Measurements from ENCODE around the gene OR2C3. TPM values are rescaled to one million over a fixed set of nuclear protein-coding genes. Genes with fewer than 3 reads are reported as not detected.

The OR2C3 gene
- total RNA-seq (under 1 TPM in 1 of 2 donors, not detected in 1; 0.03 TPM), polyA plus RNA-seq (under 1 TPM in 1 of 2 donors, not detected in 1; under 0.01 TPM)
- long read RNA-seq, donor 1, result 0 reads
- long read RNA-seq, donor 2, result 0 reads
- long read RNA-seq, donor 3, result 0 reads
- long read RNA-seq, donor 4, result 0 reads
- long read RNA-seq, donor 5, result 0 reads

GRCh38 chr1:247536340-247536739 lies at the start of gene OR2C3:
Gene OR2C3, minus strand, starts transcription at chr1:247536440. Its CDS starts 3,929 bp downstream, at chr1:247532511.
- Histone ChIP-seq H3K9me3 (ENCODE audit: control insufficient read depth in 4 of 4, insufficient read depth in 3 of 4, low read length in 3 of 4) (peaks cover 0 to 14% (median 0%) of the 10 kb centered on the region in 4 donors), H3K27ac (ENCODE audit: low read depth in 1 of 2, low read length in 1 of 2) (no peak within 1 kb of the TSS), H3K9ac (ENCODE audit: insufficient read depth in 1 of 2, low read length in 2 of 2) (no peak within 1 kb of the TSS), H3K4me3 (no peak within 1 kb of the TSS), H3K27me3 (ENCODE audit: control insufficient read depth in 3 of 3, insufficient read depth in 3 of 3, low read length in 2 of 3) (no peaks in the 10 kb centered on the region), H3K36me3 (ENCODE audit: control insufficient read depth in 4 of 4, insufficient read depth in 4 of 4, low read length in 4 of 4) (no peaks in the 10 kb centered on the region), H3K4me1 (ENCODE audit: control insufficient read depth in 5 of 5, insufficient read depth in 5 of 5, low read length in 5 of 5) (no peaks in the 10 kb centered on the region)
- 85 to 92% methylated on average over 2 of the region's 2 CpGs for WGBS, 2 donors
- DNase-seq (no peak), ATAC-seq (ENCODE audit: insufficient read depth, low FRiP score) (no peak)
- TF ChIP-seq CTCF (IDR thresholded peaks at IDR 0.05; ENCODE audit: control extremely low read depth, extremely low read depth), result no peak

GRCh38 chr1:247578946-247579460 lies 42.8 kb upstream of the OR2C3 start:
- no peak for TF ChIP-seq CTCF (IDR thresholded peaks at IDR 0.05; ENCODE audit: control extremely low read depth, extremely low read depth)
- 87 to 95% methylated on average over 5 of the region's 5 CpGs for WGBS, 2 donors
- Histone ChIP-seq H3K36me3 (ENCODE audit: control insufficient read depth in 4 of 4, insufficient read depth in 4 of 4, low read length in 4 of 4) (no peaks in the 10 kb centered on the region), H3K4me1 (ENCODE audit: control insufficient read depth in 5 of 5, insufficient read depth in 5 of 5, low read length in 5 of 5) (no peaks in the 10 kb centered on the region), H3K4me3 (no peak overlapping the region), H3K9ac (ENCODE audit: insufficient read depth in 1 of 2, low read length in 2 of 2) (no peak overlapping the region), H3K27ac (ENCODE audit: low read depth in 1 of 2, low read length in 1 of 2) (no peak overlapping the region), H3K9me3 (ENCODE audit: control insufficient read depth in 4 of 4, insufficient read depth in 3 of 4, low read length in 3 of 4) (no peaks in the 10 kb centered on the region), H3K27me3 (ENCODE audit: control insufficient read depth in 3 of 3, insufficient read depth in 3 of 3, low read length in 2 of 3) (no peaks in the 10 kb centered on the region)
- ATAC-seq (ENCODE audit: insufficient read depth, low FRiP score) (no peak), DNase-seq (no peak)

- peak in 2 of 3 donors; percentile 1 to 4 for DNase-seq
- ATAC-seq (ENCODE audit: insufficient read depth, low FRiP score), result no peak
- Histone ChIP-seq H3K9ac (ENCODE audit: insufficient read depth in 1 of 2, low read length in 2 of 2) (no peak overlapping the region), H3K36me3 (ENCODE audit: control insufficient read depth in 4 of 4, insufficient read depth in 4 of 4, low read length in 4 of 4) (no peaks in the 10 kb centered on the region), H3K27ac (ENCODE audit: low read depth in 1 of 2, low read length in 1 of 2) (no peak overlapping the region), H3K27me3 (ENCODE audit: control insufficient read depth in 3 of 3, insufficient read depth in 3 of 3, low read length in 2 of 3) (no peaks in the 10 kb centered on the region), H3K9me3 (ENCODE audit: control insufficient read depth in 4 of 4, insufficient read depth in 3 of 4, low read length in 3 of 4) (peaks cover 0 to 10% (median 0%) of the 10 kb centered on the region in 4 donors), H3K4me3 (no peak overlapping the region), H3K4me1 (ENCODE audit: control insufficient read depth in 5 of 5, insufficient read depth in 5 of 5, low read length in 5 of 5) (no peaks in the 10 kb centered on the region)
- 28 to 46% methylated on average over 3 of the region's 3 CpGs for WGBS, 2 donors
- no peak for TF ChIP-seq CTCF (IDR thresholded peaks at IDR 0.05; ENCODE audit: control extremely low read depth, extremely low read depth)
Measured at GRCh38 chr1:247576514-247576913, 40.3 kb upstream of the OR2C3 start.

- TF ChIP-seq CTCF (IDR thresholded peaks at IDR 0.05; ENCODE audit: control extremely low read depth, extremely low read depth), result no peak
- no peak overlapping the region for H3K4me3 ChIP-seq
- no peak overlapping the region for H3K9ac ChIP-seq (ENCODE audit: insufficient read depth in 1 of 2, low read length in 2 of 2)
- no peaks in the 10 kb centered on the region for H3K36me3 ChIP-seq (ENCODE audit: control insufficient read depth in 4 of 4, insufficient read depth in 4 of 4, low read length in 4 of 4)
- no peaks in the 10 kb centered on the region for H3K27me3 ChIP-seq (ENCODE audit: control insufficient read depth in 3 of 3, insufficient read depth in 3 of 3, low read length in 2 of 3)
- no peak overlapping the region for H3K27ac ChIP-seq (ENCODE audit: low read depth in 1 of 2, low read length in 1 of 2)
- H3K4me1 ChIP-seq (ENCODE audit: control insufficient read depth in 5 of 5, insufficient read depth in 5 of 5, low read length in 5 of 5), result no peaks in the 10 kb centered on the region
- no peak for DNase-seq
- peaks cover 0 to 10% (median 2%) of the 10 kb centered on the region in 4 donors for H3K9me3 ChIP-seq (ENCODE audit: control insufficient read depth in 4 of 4, insufficient read depth in 3 of 4, low read length in 3 of 4)
- no peak for ATAC-seq (ENCODE audit: insufficient read depth, low FRiP score)
Measured at GRCh38 chr1:247574664-247575063, 38.4 kb upstream of the OR2C3 start.

Data from lung (tissue), 16 donors.